Right cardiac atrium (tissue), 5 donors: ENCODE data around the gene PODNL1. TPM values are rescaled to one million over a fixed set of nuclear protein-coding genes. Genes with fewer than 3 reads are reported as not detected.

Experiments used
- ATAC-seq, 2 donors: fragments of 200-7000 bp; cut with Tn5 transposase; one replicate each; pipeline versions ENCODE4 v1.8.0 to v1.9.1; 2020; ENCODE audit warnings: moderate library complexity in 2 of 2, mild to moderate bottlenecking in 1 of 2
- DNase-seq, 3 donors: peaks; one replicate each; pipeline ENCODE4 v3.0.0-alpha.2; 2020
- H3K27ac ChIP-seq: one replicate; pipeline ENCODE4 v1.5.1; 2013; ENCODE audit warnings: mild to moderate bottlenecking, low read length, control low read depth, moderate library complexity
- H3K27me3 ChIP-seq: one replicate; pipeline ENCODE4 v1.6.1; 2013; ENCODE audit not compliant: control insufficient read depth, insufficient read depth
- H3K4me1 ChIP-seq: one replicate; pipeline ENCODE4 v1.6.1; 2013; ENCODE audit warnings: low read length; ENCODE audit not compliant: control insufficient read depth, insufficient read depth
- H3K4me3 ChIP-seq: one replicate; pipeline ENCODE4 v1.5.1; 2013; ENCODE audit warnings: low read length, control low read depth
- H3K9me3 ChIP-seq: one replicate; pipeline ENCODE4 v1.6.1; 2013; ENCODE audit warnings: low read length; ENCODE audit not compliant: control insufficient read depth
- WGBS: extraction: QIAGEN DNeasy Blood & Tissue Kit; methylation state at CpG from one replicate; pipeline ENCODE4 v1.1.7; 2013; 5-methylcytosine and 5-hydroxymethylcytosine counted together
- intact Hi-C, 4 donors: fragments of 100-400 bp; cut with DNase I; formaldehyde crosslinking; loops; one replicate each; pipeline versions ENCODE4 v1.11.0 to v1.14.0; 2022 to 2023
- polyA plus RNA-seq: library from polyadenylated mRNA; stranded (reverse); fragments of 200-250 nt; gene quantifications from one replicate; pipeline ENCODE4 v1.2.3, GENCODE V29; 2013
- total RNA-seq, 4 donors: library from RNA; stranded (reverse); fragmentation: NEBNext Ultra II Directional; extraction: Animal tissue kit (Norgen Biotek cat#: 25700); gene quantifications; one replicate each; pipeline ENCODE4 v1.2.1, GENCODE V29; 2021
- donor health status: healthy with polysubstance abuse.
- donor health status: DM: no; HTN: yes; CAD: no.
- donor health status: DM: no; HTN: no; CAD: no.
- donor health status: DM: no; HTN: yes; CAD: no; lungs with severe emphysema.
- donor health status: DM: yes; HTN: yes; CAD: no.

Gene PODNL1
- total and polyA plus RNA-seq, 5 donors: 1.4 to 3.2 (median 2.1) TPM

DNA sequence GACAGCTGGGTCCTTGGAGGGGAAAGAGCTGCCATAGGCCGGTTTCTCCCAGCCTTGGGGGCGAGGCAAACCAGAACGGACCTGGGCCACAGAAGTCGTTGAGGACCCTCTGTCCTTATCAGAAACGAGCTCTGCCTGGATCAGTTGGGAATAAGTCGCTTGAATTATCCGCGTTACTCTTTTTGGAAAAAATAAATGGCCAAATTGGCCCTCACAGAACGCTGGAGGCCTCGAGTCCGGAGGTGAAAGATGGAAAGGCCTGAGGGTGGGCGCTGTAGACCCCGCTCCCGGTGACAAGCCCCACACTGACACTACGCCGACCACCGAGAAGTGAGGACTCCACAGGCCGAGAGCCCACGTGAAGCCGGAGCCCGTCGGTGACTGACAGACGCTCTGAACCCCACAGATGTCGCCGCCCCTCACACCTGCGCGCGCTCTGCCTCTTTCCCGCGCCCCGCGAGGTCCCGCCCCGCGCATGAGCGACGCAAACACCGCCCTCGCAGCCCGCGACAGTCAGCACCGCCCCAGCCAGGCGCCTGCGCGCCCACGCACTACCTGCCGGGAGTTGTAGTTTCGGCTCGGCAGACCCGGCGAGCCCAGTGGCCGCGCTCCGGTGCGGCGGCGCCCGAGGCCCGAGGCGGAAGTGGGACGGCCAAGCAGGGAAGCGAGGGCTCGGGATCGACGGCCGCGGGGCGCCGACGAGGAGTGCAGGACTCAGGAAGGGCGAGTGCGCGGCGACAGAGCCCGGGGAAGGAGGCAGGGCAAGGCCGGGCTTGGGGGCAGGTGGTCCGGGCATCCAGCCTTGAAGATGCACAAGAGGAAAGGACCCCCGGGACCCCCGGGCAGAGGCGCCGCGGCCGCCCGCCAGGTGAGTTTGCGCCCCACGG, 32.3 kb downstream of the PODNL1 start, which contains the start of the genes BRME1 and CC2D1A:
TSS of gene BRME1 (minus strand) at position 484 of the 887 bp plus-strand sequence. CDS start 1,225 bp downstream, outside the sequence.
TSS of gene CC2D1A (plus strand) at position 568 of the 887 bp plus-strand sequence. CDS start at position 809, 241 bp downstream.
- intact Hi-C loops: loop anchor here in 1 of 4 donors (10.0 kb wide), 1 partner anchor 239 kb away; no protein-coding TSS in a partner anchor
- 4% methylated on average over 86 of the region's 86 CpGs for WGBS
- H3K27ac ChIP-seq: no peak within 1 kb of the TSS
- peak; percentile 95 to 98 (median 98) for DNase-seq
- H3K27me3 ChIP-seq: no peaks in the 10 kb centered on the region
- peaks cover 3% of the 10 kb centered on the region for H3K4me1 ChIP-seq
- ATAC-seq: peak; percentile 99
- H3K9me3 ChIP-seq: no peaks in the 10 kb centered on the region
- H3K4me3 ChIP-seq: peak within 1 kb of the TSS; percentile 61

DNA sequence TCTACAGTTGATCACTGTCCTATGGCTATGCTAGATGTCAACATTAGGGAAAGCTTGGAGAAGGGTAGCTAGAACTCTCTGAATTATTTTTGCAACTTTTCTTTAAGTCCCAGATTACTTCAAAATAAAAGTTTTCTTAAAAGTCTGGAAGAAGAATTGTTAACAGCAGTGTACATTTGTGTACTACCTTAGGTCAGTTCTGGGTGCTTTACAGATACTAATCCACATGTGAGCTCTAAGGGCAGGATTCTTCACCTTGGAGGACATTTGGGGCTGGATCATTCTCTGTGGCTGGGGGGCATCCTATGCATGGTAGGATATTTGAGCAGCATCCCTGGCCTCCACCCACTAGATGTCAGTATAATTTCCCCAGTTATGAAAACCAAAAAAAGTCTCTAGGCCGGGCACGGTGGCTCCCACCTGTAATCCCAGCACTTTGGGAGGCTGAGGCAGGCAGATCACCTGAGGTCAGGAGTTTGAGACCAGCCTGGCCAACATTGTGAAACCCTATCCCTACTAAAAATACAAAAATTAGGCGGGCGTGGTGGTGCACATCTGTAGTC, 35.1 kb downstream of the PODNL1 start:
- Histone ChIP-seq H3K9me3 (no peaks in the 10 kb centered on the region), H3K27ac (no peak overlapping the region), H3K27me3 (no peaks in the 10 kb centered on the region), H3K4me1 (peaks cover 3% of the 10 kb centered on the region), H3K4me3 (no peak overlapping the region)
- intact Hi-C loops: loop anchor here in 1 of 4 donors (10.0 kb wide), 1 partner anchor 242 kb away; no protein-coding TSS in a partner anchor
- ATAC-seq (no peak), DNase-seq (peak in 1 of 3 donors; percentile 7)
- WGBS: 67% methylated on average over 4 of the region's 4 CpGs

DNA sequence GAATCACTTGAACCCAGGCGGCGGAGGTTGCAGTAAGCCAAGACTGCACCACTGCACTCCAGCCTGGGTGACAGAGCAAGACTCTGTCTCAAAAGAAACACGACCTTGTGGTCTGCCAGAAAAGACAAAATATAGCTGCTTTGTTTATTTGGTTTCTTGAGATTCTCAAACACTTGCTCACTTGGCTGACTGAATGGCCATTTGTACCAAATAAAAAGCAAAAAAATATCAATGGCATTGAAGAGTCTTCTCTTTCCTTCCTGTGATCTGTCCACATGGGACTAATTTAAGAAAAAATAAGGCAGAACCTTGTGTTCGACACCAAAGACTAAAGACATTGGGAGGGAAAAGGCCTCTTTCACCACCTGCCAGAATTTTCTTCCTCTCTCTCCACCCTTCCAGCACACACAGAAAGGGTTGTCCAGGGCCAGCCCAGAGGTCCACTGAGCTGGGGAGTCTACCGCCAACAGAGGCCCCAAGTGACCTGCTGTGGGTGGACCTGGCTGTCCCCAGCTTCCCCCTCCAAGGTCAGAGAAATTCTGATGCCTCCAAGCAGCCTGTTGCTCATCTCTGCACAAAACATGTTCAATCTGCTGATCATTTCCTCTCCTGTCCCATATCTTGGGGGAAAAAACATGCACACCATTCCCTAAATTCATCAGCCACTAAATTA, 38.2 kb downstream of the PODNL1 start:
- no peak overlapping the region for H3K4me3 ChIP-seq
- H3K4me1 ChIP-seq: no peaks in the 10 kb centered on the region
- DNase-seq (no peak), ATAC-seq (no peak)
- no peaks in the 10 kb centered on the region for H3K9me3 ChIP-seq
- H3K27ac ChIP-seq: no peak overlapping the region
- intact Hi-C loops: loop anchor here in 1 of 4 donors (10.0 kb wide), 1 partner anchor 245 kb away; no protein-coding TSS in a partner anchor
- 64% methylated on average over 5 of the region's 5 CpGs for WGBS
- no peaks in the 10 kb centered on the region for H3K27me3 ChIP-seq

DNA sequence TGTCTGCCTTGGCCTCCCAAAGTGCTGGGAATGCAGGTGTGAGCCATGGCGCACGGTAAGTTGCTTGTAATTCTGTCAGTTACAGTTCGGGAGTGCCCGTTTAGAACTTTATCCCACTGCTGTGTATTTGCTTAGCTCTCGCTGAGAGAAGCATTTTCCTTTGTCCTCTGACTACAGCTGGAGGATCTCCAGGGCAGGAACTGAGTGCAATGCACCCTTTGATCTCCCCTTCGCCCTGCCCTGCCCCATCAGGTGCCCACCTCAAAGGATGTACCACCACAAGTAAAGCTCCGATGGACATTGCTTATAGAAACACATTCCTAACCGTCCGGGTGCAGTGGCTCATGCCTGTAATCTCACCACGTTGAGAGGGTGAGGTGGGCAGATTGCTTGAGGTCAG, 38.8 kb downstream of the PODNL1 start:
- Histone ChIP-seq H3K9me3 (no peaks in the 10 kb centered on the region), H3K4me3 (no peak overlapping the region), H3K4me1 (no peaks in the 10 kb centered on the region), H3K27ac (no peak overlapping the region), H3K27me3 (no peaks in the 10 kb centered on the region)
- DNase-seq (no peak), ATAC-seq (no peak)
- intact Hi-C loops: no loop called here
- WGBS: 83% methylated on average over 10 of the region's 10 CpGs

DNA sequence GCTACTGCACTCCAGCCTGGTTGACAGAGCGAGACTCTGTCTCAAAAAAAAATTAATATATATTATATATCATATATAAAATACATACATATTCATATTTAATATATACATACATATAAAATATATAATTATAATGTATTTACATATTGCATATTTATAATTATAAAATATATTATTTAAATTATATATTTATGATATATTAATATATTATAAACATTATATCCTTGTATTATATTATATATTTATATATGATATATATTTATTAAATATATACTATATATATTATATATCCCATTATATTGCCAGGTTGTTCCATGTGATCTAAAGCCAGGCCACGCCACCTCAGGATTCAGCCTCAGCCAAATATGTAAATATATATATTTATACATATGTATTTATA, 42.0 kb downstream of the PODNL1 start:
- Histone ChIP-seq H3K27ac (no peak overlapping the region), H3K4me1 (no peaks in the 10 kb centered on the region), H3K4me3 (no peak overlapping the region), H3K9me3 (no peaks in the 10 kb centered on the region), H3K27me3 (no peaks in the 10 kb centered on the region)
- no peak for ATAC-seq
- no peak for DNase-seq
- intact Hi-C loops: no loop called here
- 98% methylated on average over 2 of the region's 2 CpGs for WGBS

DNA sequence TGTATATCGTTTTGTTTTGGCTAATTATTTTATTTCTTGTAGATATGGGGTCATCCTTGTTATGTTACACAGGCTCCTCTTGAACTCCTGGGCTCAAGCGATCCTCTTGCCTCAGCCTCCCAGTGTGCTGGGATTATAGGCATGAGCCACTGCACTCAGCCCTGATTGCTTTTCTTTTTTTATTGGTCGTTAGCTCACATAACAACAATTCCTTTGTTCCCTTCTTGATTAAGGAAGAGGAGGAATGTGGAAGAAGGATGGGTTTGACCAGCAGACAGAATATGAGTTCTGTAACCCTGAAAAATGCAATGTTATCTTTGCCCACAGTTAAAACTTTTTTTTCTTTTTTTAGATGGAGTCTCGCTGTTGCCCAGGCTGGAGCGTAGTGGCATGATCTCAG, 43.7 kb downstream of the PODNL1 start:
- H3K27me3 ChIP-seq: no peaks in the 10 kb centered on the region
- no peak overlapping the region for H3K27ac ChIP-seq
- ATAC-seq: no peak
- no peaks in the 10 kb centered on the region for H3K4me1 ChIP-seq
- 82% methylated on average over 5 of the region's 5 CpGs for WGBS
- H3K4me3 ChIP-seq: no peak overlapping the region
- no peak for DNase-seq
- intact Hi-C loops: no loop called here
- no peaks in the 10 kb centered on the region for H3K9me3 ChIP-seq

DNA sequence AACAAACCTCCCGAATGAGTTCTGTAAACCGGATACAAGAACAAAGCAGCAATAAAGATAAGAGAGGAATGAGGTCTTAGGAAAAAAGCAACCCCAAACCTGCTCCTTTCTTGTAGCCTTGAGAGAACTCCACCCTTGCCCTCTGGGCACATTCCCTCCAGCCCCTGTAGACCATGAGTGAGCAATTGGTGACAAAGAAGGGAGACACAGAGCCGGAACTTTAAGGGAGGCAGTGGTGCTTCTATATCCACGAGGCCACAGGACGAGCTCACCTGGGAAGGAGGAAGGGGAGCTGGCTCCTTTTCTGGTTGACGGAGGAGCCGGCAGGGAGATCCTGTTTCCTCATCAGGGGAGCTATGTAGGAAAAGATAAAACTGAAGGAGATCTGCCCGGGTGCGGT, 45.3 kb downstream of the PODNL1 start:
- no peak for ATAC-seq
- DNase-seq: no peak
- no peaks in the 10 kb centered on the region for H3K4me1 ChIP-seq
- H3K4me3 ChIP-seq: no peak overlapping the region
- intact Hi-C loops: no loop called here
- H3K27me3 ChIP-seq: no peaks in the 10 kb centered on the region
- 76% methylated on average over 9 of the region's 9 CpGs for WGBS
- H3K9me3 ChIP-seq: no peaks in the 10 kb centered on the region
- H3K27ac ChIP-seq: no peak overlapping the region

DNA sequence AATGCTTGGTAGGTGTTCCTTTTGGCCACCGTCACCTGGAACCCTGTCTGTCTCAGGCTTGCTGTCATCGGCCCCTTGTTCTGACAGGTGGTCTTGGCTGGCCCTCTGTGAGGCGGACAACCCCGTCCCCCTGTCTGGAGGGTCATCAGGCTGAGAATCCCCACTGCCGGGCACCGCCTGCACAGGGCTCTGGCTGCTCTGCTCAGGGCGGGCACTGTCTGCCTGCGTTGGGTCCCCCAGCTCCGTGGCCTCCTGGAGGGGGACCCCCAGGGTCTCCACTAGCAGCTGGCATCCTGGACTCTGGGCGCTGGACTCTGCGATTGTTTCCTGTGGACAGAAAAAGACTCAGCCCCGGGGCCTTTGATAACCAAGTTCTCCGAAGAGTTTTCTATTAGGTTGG, 48.1 kb downstream of the PODNL1 start:
- intact Hi-C loops: no loop called here
- no peak for ATAC-seq
- 92% methylated on average over 13 of the region's 13 CpGs for WGBS

DNA sequence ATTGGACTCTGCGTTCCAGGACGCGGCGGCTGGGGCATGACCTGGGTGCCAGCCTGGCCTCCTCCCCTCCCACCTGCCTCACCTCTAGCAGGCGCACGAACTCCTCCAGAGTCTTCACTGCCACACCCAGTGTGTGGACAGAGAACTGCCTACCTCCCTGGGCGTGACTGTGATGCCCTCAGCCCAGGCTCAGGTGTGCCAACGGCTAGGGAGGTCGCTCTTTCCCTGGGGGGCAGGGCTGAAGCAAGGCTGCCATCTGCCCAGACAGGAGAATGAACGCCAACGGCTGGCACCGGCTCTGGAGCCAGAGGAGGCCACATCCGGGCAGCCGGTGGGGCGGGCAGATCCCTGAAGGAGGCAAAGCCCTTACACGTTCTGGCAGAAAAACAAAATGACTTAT, 49.9 kb downstream of the PODNL1 start:
- no peak overlapping the region for H3K4me3 ChIP-seq
- peak in 1 of 3 donors; percentile 37 for DNase-seq
- no peaks in the 10 kb centered on the region for H3K4me1 ChIP-seq
- intact Hi-C loops: loop anchor here in 1 of 4 donors (10.0 kb wide), 1 partner anchor 157 kb away; no protein-coding TSS in a partner anchor
- H3K27me3 ChIP-seq: no peaks in the 10 kb centered on the region
- no peaks in the 10 kb centered on the region for H3K9me3 ChIP-seq
- WGBS: 93% methylated on average over 16 of the region's 16 CpGs
- no peak overlapping the region for H3K27ac ChIP-seq
- ATAC-seq: no peak

More for the DNA sequence above, 48.1 kb downstream of the PODNL1 start:
- Histone ChIP-seq H3K4me1 (no peaks in the 10 kb centered on the region), H3K9me3 (no peaks in the 10 kb centered on the region), H3K4me3 (no peak overlapping the region), H3K27me3 (no peaks in the 10 kb centered on the region), H3K27ac (no peak overlapping the region)
- DNase-seq: peak in 1 of 3 donors; percentile 28

DNA sequence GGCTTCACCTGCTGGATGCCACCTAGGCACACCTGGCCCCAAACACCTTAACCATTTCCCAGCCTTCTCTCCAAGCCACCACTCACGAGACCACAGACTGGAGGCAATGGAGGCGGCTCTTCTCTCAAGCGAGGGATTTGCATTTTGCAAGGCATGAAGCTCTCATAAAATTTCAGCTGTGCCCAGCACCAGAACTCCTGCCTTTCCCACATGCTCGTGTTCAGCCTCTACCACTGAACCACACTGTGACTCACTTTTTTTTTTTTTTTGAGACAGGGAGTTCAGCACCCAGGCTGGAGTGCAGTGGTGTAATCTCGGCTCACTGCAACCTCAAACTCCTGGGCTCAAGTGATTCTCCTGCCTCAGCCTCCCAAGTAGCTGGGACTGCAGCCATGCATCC, 50.7 kb downstream of the PODNL1 start:
- Histone ChIP-seq H3K9me3 (no peaks in the 10 kb centered on the region), H3K4me1 (no peaks in the 10 kb centered on the region), H3K4me3 (no peak overlapping the region), H3K27me3 (no peaks in the 10 kb centered on the region), H3K27ac (no peak overlapping the region)
- 77% methylated on average over 5 of the region's 5 CpGs for WGBS
- intact Hi-C loops: loop anchor here in 1 of 4 donors (10.0 kb wide), 1 partner anchor 157 kb away; no protein-coding TSS in a partner anchor
- ATAC-seq (no peak), DNase-seq (no peak)
